HepG2 (cell line): ENCODE measurements around the gene CLDND2. TPM values are rescaled to one million over a fixed set of nuclear protein-coding genes. Genes with fewer than 3 reads are reported as not detected.

ENCODE experiments used
- CEBPG ChIP-seq: IDR thresholded peaks from 2 replicates; pipeline ENCODE4 v1.6.1; 2016
- GFI1 ChIP-seq: sonication (generic); formaldehyde crosslinking; IDR thresholded peaks from 2 replicates; pipeline ENCODE4 v1.5.0; 2020; ENCODE audit warnings: missing genetic modification reagents, mild to moderate bottlenecking, borderline replicate concordance
- NRL ChIP-seq: sonication (generic); formaldehyde crosslinking; IDR thresholded peaks from 2 replicates; pipeline ENCODE4 v1.5.0; 2020; ENCODE audit warnings: missing genetic modification reagents, mild to moderate bottlenecking, moderate library complexity, borderline replicate concordance
- POLR2AphosphoS2 ChIP-seq: IDR thresholded peaks from 2 replicates; pipeline ENCODE4 v1.6.1; 2011; ENCODE audit warnings: low read depth, low read length, improper control_type of control experiment
- TBX2 ChIP-seq: sonication (generic); formaldehyde crosslinking; IDR thresholded peaks from 2 replicates; pipeline ENCODE4 v1.5.0; 2020; ENCODE audit warnings: missing genetic modification reagents, mild to moderate bottlenecking, borderline replicate concordance
- ZFY ChIP-seq: sonication (generic); formaldehyde crosslinking; IDR thresholded peaks from 2 replicates; pipeline ENCODE4 v1.4.0; 2020; ENCODE audit warnings: missing genetic modification reagents
- ZNF224 ChIP-seq: sonication (generic); formaldehyde crosslinking; IDR thresholded peaks from 2 replicates; pipeline ENCODE4 v1.5.0; 2020; ENCODE audit warnings: mild to moderate bottlenecking, missing genetic modification reagents
- ZNF720 ChIP-seq: sonication (generic); formaldehyde crosslinking; IDR thresholded peaks from 2 replicates; pipeline ENCODE4 v1.4.0; 2020; ENCODE audit warnings: missing genetic modification reagents
- ZNF816 ChIP-seq: sonication (generic); formaldehyde crosslinking; IDR thresholded peaks from 2 replicates; pipeline ENCODE4 v1.8.0; 2022; ENCODE audit warnings: missing genetic modification reagents, mild to moderate bottlenecking, borderline replicate concordance
- polyA plus RNA-seq, 8 experiments: library from polyadenylated mRNA; depleted of rRNA in 3 of 8; stranded (reverse) in 7 of 8; unstranded in 1 of 8; fragments of >200 nt; fragmentation: Illumina TruSeq in 4 of 8; extraction: Trizol in 4 of 8; gene quantifications; 2 replicates each; pipeline versions ENCODE4 v1.2.1 to v1.2.3, GENCODE V29; 2011 to 2016; ENCODE audit warnings: low read depth in 4 of 8, missing spikeins in 1 of 8, mixed read lengths in 1 of 8; ENCODE audit not compliant: insufficient read depth in 1 of 8
- total RNA-seq, 5 experiments: library from RNA; depleted of rRNA; stranded (reverse); fragments of >200 nt; fragmentation: Illumina TruSeq; extraction: Trizol; gene quantifications; 2 replicates each; pipeline ENCODE4 v1.2.3, GENCODE V29; 2016; ENCODE audit warnings: low read depth in 1 of 5
- TF ChIP-seq, protein P1 (sequence below): sonication (generic); formaldehyde crosslinking; IDR thresholded peaks from 2 replicates; pipeline ENCODE4 v1.5.0; 2020; ENCODE audit warnings: mild to moderate bottlenecking, missing genetic modification reagents, borderline replicate concordance
- TF ChIP-seq, protein P2 (sequence below): conservative IDR thresholded peaks from 2 replicates; pipeline ENCODE4 v1.6.1; 2018; ENCODE audit warnings: missing genetic modification reagents
- TF ChIP-seq, protein P3 (sequence below): sonication (generic); formaldehyde crosslinking; IDR thresholded peaks from 2 replicates; pipeline ENCODE4 v1.4.0; 2020; ENCODE audit warnings: missing genetic modification reagents, borderline replicate concordance
- TF ChIP-seq, protein P4 (sequence below): sonication (generic); formaldehyde crosslinking; IDR thresholded peaks from 2 replicates; pipeline ENCODE4 v1.4.0; 2020; ENCODE audit warnings: missing genetic modification reagents, borderline replicate concordance
- TF ChIP-seq, protein P5 (sequence below): sonication (generic); formaldehyde crosslinking; IDR thresholded peaks from 2 replicates; pipeline ENCODE4 v1.4.0; 2020; ENCODE audit warnings: missing genetic modification reagents, mild to moderate bottlenecking, borderline replicate concordance

CLDND2 gene
- total and polyA plus RNA-seq, 2 of the 13 experiments (the other 11 are each of a cell fraction or from before 2014, with no cell fraction given) = 0.84 to 1.8 TPM

DNA sequence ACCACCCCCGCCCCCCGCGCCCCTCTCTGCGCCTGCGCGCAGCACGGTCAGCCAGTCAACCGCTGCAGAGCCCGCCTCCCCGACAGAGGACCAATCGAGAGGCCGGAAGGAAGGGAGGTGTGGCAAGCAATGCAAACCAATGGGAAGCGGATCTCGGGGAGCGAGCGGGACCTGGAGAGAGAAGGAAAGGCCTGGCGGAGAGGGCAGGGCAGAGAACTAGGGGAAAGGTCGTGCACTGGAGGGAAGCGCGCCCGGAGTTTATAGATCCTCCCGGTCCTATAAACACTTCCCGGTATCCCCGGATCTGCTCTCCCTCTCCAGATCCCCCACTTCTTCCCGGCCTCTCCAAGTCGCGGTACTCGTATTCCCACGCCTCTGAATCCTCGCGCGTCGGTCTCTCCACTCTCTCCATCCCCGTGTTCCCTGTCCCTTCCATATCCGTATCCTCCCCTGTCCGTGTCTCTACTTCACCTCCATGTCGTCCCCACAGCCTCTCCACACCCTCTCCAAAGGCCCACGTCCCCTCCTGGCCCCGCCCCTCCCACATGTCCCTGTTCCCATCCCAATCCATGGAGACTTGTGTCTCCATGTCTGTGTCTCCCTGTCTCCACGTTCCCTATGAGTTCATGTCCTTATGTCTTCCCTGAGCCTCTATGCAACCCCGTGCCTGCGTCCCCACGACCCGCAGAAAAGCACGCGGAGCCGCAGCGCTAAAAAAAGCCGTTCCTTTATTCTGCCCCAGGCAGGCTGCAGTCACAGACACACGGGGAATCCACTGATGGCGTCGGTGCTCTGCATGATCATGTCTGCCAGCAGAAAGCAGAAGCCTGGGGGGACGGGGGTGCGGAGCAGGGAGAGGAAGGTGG lies 2.2 kb downstream of the CLDND2 start (continued):
- TF ChIP-seq, protein P1, sequence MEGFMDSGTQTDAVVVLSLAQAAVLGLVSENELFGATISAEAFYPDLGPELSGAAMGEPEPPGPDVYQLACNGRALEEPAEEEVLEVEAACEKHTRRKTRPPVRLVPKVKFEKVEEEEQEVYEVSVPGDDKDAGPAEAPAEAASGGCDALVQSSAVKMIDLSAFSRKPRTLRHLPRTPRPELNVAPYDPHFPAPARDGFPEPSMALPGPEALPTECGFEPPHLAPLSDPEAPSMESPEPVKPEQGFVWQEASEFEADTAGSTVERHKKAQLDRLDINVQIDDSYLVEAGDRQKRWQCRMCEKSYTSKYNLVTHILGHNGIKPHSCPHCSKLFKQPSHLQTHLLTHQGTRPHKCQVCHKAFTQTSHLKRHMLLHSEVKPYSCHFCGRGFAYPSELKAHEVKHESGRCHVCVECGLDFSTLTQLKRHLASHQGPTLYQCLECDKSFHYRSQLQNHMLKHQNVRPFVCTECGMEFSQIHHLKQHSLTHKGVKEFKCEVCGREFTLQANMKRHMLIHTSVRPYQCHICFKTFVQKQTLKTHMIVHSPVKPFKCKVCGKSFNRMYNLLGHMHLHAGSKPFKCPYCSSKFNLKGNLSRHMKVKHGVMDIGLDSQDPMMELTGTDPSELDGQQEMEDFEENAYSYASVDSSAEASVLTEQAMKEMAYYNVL = peak; percentile 66; the same call in 1 of the 2 replicates
- TF ChIP-seq ZNF816 (CRISPR knock-in tag) (peak; percentile 4; the same call in 1 of the 2 replicates), POLR2AphosphoS2 (0 out of 2 replicates have a peak, but pooled peaks have one; percentile 20), ZFY (CRISPR knock-in tag) (peak; percentile 58; the same call in 1 of the 2 replicates), CEBPG (peak; percentile 23; the same call in 1 of the 2 replicates), ZNF720 (CRISPR knock-in tag) (no peak), GFI1 (CRISPR knock-in tag) (no peak), ZNF224 (CRISPR knock-in tag) (peak; percentile 22; the same call in 1 of the 2 replicates), TBX2 (CRISPR knock-in tag) (0 out of 2 replicates have a peak, but pooled peaks have one; percentile 28), NRL (CRISPR knock-in tag) (0 out of 2 replicates have a peak, but pooled peaks have one; percentile 31)
- TF ChIP-seq, protein P2, sequence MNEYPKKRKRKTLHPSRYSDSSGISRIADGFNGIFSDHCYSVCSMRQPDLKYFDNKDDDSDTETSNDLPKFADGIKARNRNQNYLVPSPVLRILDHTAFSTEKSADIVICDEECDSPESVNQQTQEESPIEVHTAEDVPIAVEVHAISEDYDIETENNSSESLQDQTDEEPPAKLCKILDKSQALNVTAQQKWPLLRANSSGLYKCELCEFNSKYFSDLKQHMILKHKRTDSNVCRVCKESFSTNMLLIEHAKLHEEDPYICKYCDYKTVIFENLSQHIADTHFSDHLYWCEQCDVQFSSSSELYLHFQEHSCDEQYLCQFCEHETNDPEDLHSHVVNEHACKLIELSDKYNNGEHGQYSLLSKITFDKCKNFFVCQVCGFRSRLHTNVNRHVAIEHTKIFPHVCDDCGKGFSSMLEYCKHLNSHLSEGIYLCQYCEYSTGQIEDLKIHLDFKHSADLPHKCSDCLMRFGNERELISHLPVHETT = 0 out of 2 replicates have a peak, but pooled peaks have one; percentile 7
- TF ChIP-seq, protein P3, sequence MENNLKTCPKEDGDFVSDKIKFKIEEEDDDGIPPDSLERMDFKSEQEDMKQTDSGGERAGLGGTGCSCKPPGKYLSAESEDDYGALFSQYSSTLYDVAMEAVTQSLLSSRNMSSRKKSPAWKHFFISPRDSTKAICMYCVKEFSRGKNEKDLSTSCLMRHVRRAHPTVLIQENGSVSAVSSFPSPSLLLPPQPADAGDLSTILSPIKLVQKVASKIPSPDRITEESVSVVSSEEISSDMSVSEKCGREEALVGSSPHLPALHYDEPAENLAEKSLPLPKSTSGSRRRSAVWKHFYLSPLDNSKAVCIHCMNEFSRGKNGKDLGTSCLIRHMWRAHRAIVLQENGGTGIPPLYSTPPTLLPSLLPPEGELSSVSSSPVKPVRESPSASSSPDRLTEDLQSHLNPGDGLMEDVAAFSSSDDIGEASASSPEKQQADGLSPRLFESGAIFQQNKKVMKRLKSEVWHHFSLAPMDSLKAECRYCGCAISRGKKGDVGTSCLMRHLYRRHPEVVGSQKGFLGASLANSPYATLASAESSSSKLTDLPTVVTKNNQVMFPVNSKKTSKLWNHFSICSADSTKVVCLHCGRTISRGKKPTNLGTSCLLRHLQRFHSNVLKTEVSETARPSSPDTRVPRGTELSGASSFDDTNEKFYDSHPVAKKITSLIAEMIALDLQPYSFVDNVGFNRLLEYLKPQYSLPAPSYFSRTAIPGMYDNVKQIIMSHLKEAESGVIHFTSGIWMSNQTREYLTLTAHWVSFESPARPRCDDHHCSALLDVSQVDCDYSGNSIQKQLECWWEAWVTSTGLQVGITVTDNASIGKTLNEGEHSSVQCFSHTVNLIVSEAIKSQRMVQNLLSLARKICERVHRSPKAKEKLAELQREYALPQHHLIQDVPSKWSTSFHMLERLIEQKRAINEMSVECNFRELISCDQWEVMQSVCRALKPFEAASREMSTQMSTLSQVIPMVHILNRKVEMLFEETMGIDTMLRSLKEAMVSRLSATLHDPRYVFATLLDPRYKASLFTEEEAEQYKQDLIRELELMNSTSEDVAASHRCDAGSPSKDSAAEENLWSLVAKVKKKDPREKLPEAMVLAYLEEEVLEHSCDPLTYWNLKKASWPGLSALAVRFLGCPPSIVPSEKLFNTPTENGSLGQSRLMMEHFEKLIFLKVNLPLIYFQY = no peak
- TF ChIP-seq, protein P4, sequence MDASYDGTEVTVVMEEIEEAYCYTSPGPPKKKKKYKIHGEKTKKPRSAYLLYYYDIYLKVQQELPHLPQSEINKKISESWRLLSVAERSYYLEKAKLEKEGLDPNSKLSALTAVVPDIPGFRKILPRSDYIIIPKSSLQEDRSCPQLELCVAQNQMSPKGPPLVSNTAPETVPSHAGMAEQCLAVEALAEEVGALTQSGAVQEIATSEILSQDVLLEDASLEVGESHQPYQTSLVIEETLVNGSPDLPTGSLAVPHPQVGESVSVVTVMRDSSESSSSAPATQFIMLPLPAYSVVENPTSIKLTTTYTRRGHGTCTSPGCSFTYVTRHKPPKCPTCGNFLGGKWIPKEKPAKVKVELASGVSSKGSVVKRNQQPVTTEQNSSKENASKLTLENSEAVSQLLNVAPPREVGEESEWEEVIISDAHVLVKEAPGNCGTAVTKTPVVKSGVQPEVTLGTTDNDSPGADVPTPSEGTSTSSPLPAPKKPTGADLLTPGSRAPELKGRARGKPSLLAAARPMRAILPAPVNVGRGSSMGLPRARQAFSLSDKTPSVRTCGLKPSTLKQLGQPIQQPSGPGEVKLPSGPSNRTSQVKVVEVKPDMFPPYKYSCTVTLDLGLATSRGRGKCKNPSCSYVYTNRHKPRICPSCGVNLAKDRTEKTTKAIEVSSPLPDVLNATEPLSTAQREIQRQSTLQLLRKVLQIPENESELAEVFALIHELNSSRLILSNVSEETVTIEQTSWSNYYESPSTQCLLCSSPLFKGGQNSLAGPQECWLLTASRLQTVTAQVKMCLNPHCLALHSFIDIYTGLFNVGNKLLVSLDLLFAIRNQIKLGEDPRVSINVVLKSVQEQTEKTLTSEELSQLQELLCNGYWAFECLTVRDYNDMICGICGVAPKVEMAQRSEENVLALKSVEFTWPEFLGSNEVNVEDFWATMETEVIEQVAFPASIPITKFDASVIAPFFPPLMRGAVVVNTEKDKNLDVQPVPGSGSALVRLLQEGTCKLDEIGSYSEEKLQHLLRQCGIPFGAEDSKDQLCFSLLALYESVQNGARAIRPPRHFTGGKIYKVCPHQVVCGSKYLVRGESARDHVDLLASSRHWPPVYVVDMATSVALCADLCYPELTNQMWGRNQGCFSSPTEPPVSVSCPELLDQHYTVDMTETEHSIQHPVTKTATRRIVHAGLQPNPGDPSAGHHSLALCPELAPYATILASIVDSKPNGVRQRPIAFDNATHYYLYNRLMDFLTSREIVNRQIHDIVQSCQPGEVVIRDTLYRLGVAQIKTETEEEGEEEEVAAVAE (CRISPR knock-in tag) = 0 out of 2 replicates have a peak, but pooled peaks have one; percentile 17
- TF ChIP-seq, protein P5, sequence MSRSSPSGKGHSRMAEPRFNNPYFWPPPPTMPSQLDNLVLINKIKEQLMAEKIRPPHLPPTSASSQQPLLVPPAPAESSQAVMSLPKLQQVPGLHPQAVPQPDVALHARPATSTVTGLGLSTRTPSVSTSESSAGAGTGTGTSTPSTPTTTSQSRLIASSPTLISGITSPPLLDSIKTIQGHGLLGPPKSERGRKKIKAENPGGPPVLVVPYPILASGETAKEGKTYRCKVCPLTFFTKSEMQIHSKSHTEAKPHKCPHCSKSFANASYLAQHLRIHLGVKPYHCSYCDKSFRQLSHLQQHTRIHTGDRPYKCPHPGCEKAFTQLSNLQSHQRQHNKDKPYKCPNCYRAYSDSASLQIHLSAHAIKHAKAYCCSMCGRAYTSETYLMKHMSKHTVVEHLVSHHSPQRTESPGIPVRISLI = no peak
